GM13976 (cell line): ENCODE data around the gene TLX2.
A peak's percentile ranks its signal among the peaks of the same experiment; 100 is the strongest.

Experiments
- DNase-seq: peaks from one replicate; pipeline ENCODE4 v3.0.0; 2012; ENCODE audit warnings: low spot score
- in situ Hi-C: fragments of 300-500 bp; cut with MboI; formaldehyde crosslinking; loops from one replicate; pipeline ENCODE4 v1.12.0; 2022; ENCODE audit warnings: low sequenced_read_pairs, mixed read lengths, inconsistent platforms; ENCODE audit not compliant: unreplicated experiment
- TF ChIP-seq, protein P1 (sequence below): IDR thresholded peaks from 2 replicates; pipeline ENCODE4 v1.5.1; 2012; ENCODE audit warnings: borderline replicate concordance, mild to moderate bottlenecking; ENCODE audit not compliant: insufficient read depth; ENCODE audit errors: extremely low read depth, missing control alignments, control extremely low read depth

The TLX2 gene

DNA sequence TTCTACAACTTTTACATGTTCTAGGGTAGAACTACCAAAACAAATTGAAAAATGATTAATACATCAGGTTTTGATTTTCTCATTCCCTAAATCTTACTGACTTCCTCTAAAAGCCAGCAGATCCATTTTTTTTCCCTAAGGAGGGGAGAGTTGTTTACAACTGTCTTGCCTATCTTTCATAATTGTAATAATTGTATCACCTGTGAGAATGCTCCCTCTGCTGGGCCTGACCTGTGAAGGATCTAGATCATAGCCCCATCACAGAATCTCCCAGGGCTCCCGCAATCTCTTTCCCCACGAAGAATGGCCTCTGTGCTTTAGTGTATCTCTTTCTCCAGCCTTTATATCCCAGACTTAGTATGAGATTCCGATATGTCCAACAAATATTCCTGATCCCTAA, 30.4 kb downstream of the TLX2 start:
- in situ Hi-C loops, result no loop called here
- TF ChIP-seq, protein P1, sequence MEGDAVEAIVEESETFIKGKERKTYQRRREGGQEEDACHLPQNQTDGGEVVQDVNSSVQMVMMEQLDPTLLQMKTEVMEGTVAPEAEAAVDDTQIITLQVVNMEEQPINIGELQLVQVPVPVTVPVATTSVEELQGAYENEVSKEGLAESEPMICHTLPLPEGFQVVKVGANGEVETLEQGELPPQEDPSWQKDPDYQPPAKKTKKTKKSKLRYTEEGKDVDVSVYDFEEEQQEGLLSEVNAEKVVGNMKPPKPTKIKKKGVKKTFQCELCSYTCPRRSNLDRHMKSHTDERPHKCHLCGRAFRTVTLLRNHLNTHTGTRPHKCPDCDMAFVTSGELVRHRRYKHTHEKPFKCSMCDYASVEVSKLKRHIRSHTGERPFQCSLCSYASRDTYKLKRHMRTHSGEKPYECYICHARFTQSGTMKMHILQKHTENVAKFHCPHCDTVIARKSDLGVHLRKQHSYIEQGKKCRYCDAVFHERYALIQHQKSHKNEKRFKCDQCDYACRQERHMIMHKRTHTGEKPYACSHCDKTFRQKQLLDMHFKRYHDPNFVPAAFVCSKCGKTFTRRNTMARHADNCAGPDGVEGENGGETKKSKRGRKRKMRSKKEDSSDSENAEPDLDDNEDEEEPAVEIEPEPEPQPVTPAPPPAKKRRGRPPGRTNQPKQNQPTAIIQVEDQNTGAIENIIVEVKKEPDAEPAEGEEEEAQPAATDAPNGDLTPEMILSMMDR, result peak; percentile 23
- DNase-seq, result no peak

DNA sequence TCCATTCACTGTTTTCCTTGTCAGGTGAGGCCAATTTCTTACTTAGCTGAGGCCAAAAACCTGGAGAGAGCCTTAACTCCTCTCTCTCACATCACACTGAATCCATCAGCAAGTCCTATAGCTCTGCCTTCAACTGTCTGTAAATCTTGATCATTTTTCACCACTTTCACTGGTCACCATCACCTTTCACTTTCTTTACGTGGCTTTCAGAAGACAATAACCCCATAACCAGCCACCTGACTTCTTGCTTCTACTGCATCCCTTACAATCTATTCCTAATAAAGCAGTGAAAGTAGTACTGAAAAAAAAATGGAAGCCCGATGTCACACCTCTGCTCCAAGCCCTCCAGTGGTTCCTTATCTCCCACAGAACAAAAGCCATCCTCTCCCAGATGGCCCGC, 31.8 kb downstream of the TLX2 start:
- in situ Hi-C loops, result no loop called here

DNA sequence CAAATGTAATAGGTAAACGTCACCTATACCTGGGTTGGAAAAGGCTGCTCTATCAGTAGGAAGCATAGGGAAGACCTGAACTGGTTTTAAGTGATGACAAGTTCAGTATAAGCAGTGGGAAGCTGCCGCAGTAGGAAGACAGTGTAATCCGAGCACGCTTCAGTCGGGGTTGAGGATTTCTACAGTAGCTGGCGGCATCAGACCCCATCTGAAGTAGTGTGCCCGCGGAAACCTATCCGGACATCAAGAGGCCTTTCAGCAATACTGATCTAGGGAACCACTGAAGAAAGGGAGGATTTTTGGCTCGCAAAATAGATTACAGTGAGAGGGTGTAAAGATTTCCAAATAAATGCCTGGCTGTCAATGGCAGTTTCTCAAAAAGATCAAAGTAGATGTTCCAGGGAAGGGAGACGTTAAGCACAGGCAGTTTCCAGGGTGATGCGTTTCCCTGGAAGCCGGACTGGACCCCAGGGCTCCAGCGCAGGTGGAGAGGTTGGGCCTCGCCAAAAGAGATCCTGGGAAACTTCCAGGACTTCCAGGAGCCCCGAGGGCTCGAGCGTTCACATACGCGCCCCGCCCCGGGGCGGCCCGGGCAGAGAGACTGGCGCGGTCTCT, 34.1 kb downstream of the TLX2 start:
- in situ Hi-C loops, result no loop called here
- TF ChIP-seq, protein P1, result no peak
- DNase-seq, result no peak

More for the DNA sequence above, 31.8 kb downstream of the TLX2 start:
- TF ChIP-seq, protein P1, result no peak
- no peak for DNase-seq

DNA sequence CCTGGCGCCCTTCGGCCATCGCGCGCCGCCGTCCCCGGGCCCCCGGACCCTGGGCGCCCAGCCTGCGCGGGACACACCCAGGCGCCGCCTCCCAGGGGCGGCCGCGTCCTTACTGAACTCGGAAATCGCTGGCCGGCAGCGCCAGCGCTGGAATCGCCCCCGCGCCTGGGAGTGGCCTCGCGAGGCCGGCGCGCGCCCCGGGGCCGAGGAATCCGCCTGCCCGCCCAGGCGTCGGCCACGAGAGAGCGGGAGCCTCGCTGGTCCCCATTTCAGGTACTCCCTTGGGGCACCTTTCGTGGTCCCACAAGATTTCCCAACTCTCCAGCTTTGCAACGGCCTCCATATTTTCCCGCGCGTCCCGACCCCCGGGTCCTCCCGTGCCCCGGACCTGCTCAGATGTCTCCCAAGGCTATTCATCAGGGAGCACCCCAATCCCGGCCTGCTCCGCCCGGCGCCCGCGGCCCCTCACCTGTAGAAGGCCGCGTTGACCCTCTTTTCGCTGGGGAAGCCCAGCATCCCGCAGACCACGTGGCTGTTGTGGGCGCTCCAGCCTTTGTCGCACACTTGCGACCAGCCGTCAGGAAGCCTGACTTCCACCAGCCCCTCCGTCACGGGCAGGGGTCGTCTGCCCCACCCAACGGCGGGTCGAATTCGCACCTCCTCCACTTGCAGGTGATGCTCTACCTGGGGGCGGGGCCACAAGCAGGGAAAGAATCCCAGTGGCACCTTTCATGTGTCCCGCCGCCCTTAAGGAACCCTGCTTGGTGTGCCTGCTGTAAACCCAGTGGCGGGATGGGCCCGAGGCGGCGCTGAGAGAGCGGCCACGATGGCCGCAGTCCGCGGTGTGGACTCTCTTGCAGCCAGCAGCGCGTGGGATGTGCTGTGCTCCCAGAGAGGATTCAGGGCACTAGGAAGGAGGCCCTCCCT, 34.9 kb downstream of the TLX2 start:
- in situ Hi-C loops, result no loop called here
- TF ChIP-seq, protein P1, result no peak
- DNase-seq, result peak; percentile 88

DNA sequence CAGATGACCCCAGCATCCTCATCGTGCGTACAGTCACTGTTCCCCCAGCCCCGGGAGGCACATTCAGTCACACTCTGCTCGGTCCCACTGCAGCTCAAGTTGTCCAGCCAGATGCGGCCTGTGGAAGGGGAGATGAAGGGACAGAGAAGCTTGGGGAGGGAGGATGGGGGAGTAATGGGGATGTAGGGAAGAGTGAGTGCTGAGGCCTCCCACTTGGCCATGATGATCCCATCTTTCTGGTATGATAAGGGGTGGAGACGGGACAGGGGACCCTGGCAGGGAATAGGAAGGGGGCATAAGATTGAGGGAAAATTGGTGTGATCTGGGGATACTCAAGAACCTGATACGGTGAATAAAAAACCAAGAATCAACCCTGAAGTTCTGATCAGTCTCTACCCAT, 36.0 kb downstream of the TLX2 start:
- TF ChIP-seq, protein P1, result no peak
- no peak for DNase-seq
- in situ Hi-C loops, result no loop called here

DNA sequence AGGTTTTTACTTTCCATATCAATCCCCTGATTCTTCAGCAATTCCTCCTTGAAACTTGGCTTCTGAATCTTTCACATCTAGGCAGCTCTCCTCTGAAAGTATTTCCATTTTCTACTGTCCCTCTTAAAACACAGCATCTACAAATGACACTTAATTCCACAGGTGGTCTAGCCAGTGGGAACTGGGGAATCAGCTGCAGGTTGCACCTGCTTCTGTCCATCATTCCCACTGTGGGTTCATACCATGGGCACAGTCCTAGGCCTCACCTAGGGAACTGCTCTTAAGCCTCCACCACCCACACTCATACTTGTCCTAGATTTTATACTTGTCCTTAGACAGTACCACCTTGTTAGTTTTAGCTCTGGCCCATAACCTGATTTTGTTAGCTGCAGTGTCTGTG, 37.3 kb downstream of the TLX2 start:
- no peak for DNase-seq
- TF ChIP-seq, protein P1, result no peak
- in situ Hi-C loops, result no loop called here
